ENCODE results near the gene SPNS1.
"Not testable (repeated sequence)": the region's sequence is repeated elsewhere in the genome, so short reads cannot be mapped to it uniquely, and the experiment has no call there.

The SPNS1 gene

GRCh38 chr16:28974437-28975157 is at the start of gene SPNS1:
SPNS1 (plus strand) TSS chr16:28974778; CDS start chr16:28975152, 374 bp downstream.
- DNase-seq (ENCODE audit: low read depth, low spot score): peak; percentile 57
- peak within 1 kb of the TSS; percentile 65 for H3K27ac ChIP-seq

GRCh38 chr16:28925386-28926228 is 49.0 kb upstream of the SPNS1 start:
- H3K27ac ChIP-seq: peak overlapping the region; percentile 98
- DNase-seq (ENCODE audit: low read depth, low spot score): no peak

GRCh38 chr16:28926284-28926683 is 48.3 kb upstream of the SPNS1 start:
- peak overlapping the region; percentile 98 for H3K27ac ChIP-seq

GRCh38 chr16:28927815-28928214 is 46.8 kb upstream of the SPNS1 start:
- no peak overlapping the region for H3K27ac ChIP-seq
- DNase-seq (ENCODE audit: low read depth, low spot score): no peak

More at GRCh38 chr16:28926284-28926683, 48.3 kb upstream of the SPNS1 start:
- DNase-seq (ENCODE audit: low read depth, low spot score): not testable (repeated sequence)

GRCh38 chr16:28930203-28930602 is 44.4 kb upstream of the SPNS1 start:
- no peak for DNase-seq (ENCODE audit: low read depth, low spot score)
- H3K27ac ChIP-seq: no peak overlapping the region

GRCh38 chr16:28930652-28931051 is 43.9 kb upstream of the SPNS1 start:
- DNase-seq (ENCODE audit: low read depth, low spot score): no peak
- H3K27ac ChIP-seq: no peak overlapping the region

- DNase-seq (ENCODE audit: low read depth, low spot score): no peak
- H3K27ac ChIP-seq: no peak within 1 kb of the TSS
These were observed 42.8 kb upstream of the SPNS1 start, which contains the start of gene CD19 for GRCh38 chr16:28931801-28932225. CD19 (plus strand) TSS chr16:28931971; CDS start chr16:28932001, 30 bp downstream.

- DNase-seq (ENCODE audit: low read depth, low spot score): no peak
- no peak overlapping the region for H3K27ac ChIP-seq
These were observed 42.0 kb upstream of the SPNS1 start for GRCh38 chr16:28932339-28933141.

GRCh38 chr16:28933171-28933570 is 41.4 kb upstream of the SPNS1 start:
- no peak overlapping the region for H3K27ac ChIP-seq
- DNase-seq (ENCODE audit: low read depth, low spot score): no peak

- no peak overlapping the region for H3K27ac ChIP-seq
- DNase-seq (ENCODE audit: low read depth, low spot score): no peak
These were observed 39.2 kb upstream of the SPNS1 start for GRCh38 chr16:28935346-28935745.

- no peak for DNase-seq (ENCODE audit: low read depth, low spot score)
- H3K27ac ChIP-seq: no peak overlapping the region
These were observed 38.4 kb upstream of the SPNS1 start for GRCh38 chr16:28935924-28936783.

- H3K27ac ChIP-seq: no peak overlapping the region
- no peak for DNase-seq (ENCODE audit: low read depth, low spot score)
These were observed 37.8 kb upstream of the SPNS1 start for GRCh38 chr16:28936784-28937155.

GRCh38 chr16:28937222-28937876 is 37.2 kb upstream of the SPNS1 start:
- no peak overlapping the region for H3K27ac ChIP-seq
- no peak for DNase-seq (ENCODE audit: low read depth, low spot score)

GRCh38 chr16:28938721-28939120 is 35.9 kb upstream of the SPNS1 start:
- no peak overlapping the region for H3K27ac ChIP-seq
- DNase-seq (ENCODE audit: low read depth, low spot score): no peak

- H3K27ac ChIP-seq; DNase-seq (ENCODE audit: low read depth, low spot score): not testable (repeated sequence)
These were observed 34.8 kb upstream of the SPNS1 start for GRCh38 chr16:28939825-28940224.

- no peak for DNase-seq (ENCODE audit: low read depth, low spot score)
- no peak overlapping the region for H3K27ac ChIP-seq
These were observed 31.3 kb upstream of the SPNS1 start for GRCh38 chr16:28943281-28943680.

- H3K27ac ChIP-seq: peak overlapping the region; percentile 82
- no peak for DNase-seq (ENCODE audit: low read depth, low spot score)
These were observed 27.9 kb upstream of the SPNS1 start for GRCh38 chr16:28946681-28947080.

- DNase-seq (ENCODE audit: low read depth, low spot score): peak; percentile 99
- peak within 1 kb of the TSS; percentile 74 for H3K27ac ChIP-seq
These were observed 23.7 kb upstream of the SPNS1 start, which contains the start of gene NFATC2IP for GRCh38 chr16:28950648-28951409. NFATC2IP (plus strand) TSS chr16:28950937; CDS start chr16:28951012, 75 bp downstream.
